GM12878 (cell line): ENCODE data around the gene KTN1. TPM values are rescaled to one million over a fixed set of nuclear protein-coding genes. Genes with fewer than 3 reads are reported as not detected.

Experiments
- BRCA1 ChIP-seq: IDR thresholded peaks from 2 replicates; pipeline ENCODE4 v1.6.1; 2011; ENCODE audit warnings: low read depth, low read length, improper control_type of control experiment
- CUX1 ChIP-seq: IDR thresholded peaks from 2 replicates; pipeline ENCODE4 v1.6.1; 2012; ENCODE audit warnings: improper control_type of control experiment, low read depth, low read length; ENCODE audit not compliant: insufficient replicate concordance
- LARP7 ChIP-seq: fragments of 450-650 bp; IDR thresholded peaks from 2 replicates; pipeline ENCODE4 v1.6.1; 2017; ENCODE audit warnings: mild to moderate bottlenecking
- MAX ChIP-seq: IDR thresholded peaks from 2 replicates; pipeline ENCODE4 v1.6.1; 2012; ENCODE audit warnings: low read depth, low read length, improper control_type of control experiment
- MEF2A ChIP-seq: IDR thresholded peaks from 2 replicates; pipeline ENCODE4 v1.6.1; 2011; ENCODE audit warnings: low read depth, mild to moderate bottlenecking, low read length, moderate library complexity; ENCODE audit not compliant: insufficient read depth
- MYC ChIP-seq: IDR thresholded peaks from 2 replicates; pipeline ENCODE4 v1.6.1; 2011; ENCODE audit warnings: mild to moderate bottlenecking, low read length, moderate library complexity, inconsistent platforms; ENCODE audit not compliant: insufficient read depth, insufficient replicate concordance, insufficient read length, severe bottlenecking
- POU2F2 ChIP-seq: IDR thresholded peaks from 3 replicates; pipeline ENCODE4 v1.6.1; 2011; ENCODE audit warnings: low read depth, mild to moderate bottlenecking, low read length, borderline replicate concordance
- RELA ChIP-seq: fragments of 450-650 bp; IDR thresholded peaks from 2 replicates; pipeline ENCODE4 v1.8.0; 2014; ENCODE audit warnings: borderline replicate concordance; ENCODE audit not compliant: partially characterized antibody
- SREBF2 ChIP-seq: IDR thresholded peaks from 2 replicates; pipeline ENCODE4 v1.6.1; 2012; ENCODE audit warnings: mild to moderate bottlenecking, low read length
- STAT3 ChIP-seq: IDR thresholded peaks from 2 replicates; pipeline ENCODE4 v1.6.1; 2011; ENCODE audit warnings: low read depth, low read length, improper control_type of control experiment
- polyA plus RNA-seq, 11 experiments: library from polyadenylated mRNA; depleted of rRNA in 4 of 11; unstranded in 6 of 11; stranded (reverse) in 5 of 11; fragments of >200 nt; fragmentation: Nextera tagmentation in 4 of 11; fragmentation: Illumina TruSeq in 1 of 11; extraction: Ambion mirVana in 4 of 11; extraction: Trizol in 1 of 11; gene quantifications; 1 replicate in 1 of 11; 2 replicates in 10 of 11; pipeline versions ENCODE4 v1.2.1 to v1.2.3, GENCODE V29; 2011 to 2016; ENCODE audit warnings: inconsistent platforms in 2 of 11, missing spikeins in 2 of 11, low read depth in 1 of 11
- total RNA-seq, 4 experiments: library from RNA; depleted of rRNA in 3 of 4; stranded (reverse); fragments of >200 nt in 3 of 4; fragmentation: Illumina TruSeq in 1 of 4; extraction: Trizol in 1 of 4; gene quantifications; 2 replicates each; pipeline versions ENCODE4 v1.2.1 to v1.2.3, GENCODE V29; 2013 to 2021

KTN1 gene
- total and polyA plus RNA-seq, 10 of the 15 experiments (the other 5 are each of a cell fraction or from before 2014, with no cell fraction given) = 50.6 to 154 (median 84.2) TPM

GRCh38 chr14:55556929-55557623 is 22.9 kb upstream of the KTN1 start (continued):
- TF ChIP-seq CUX1 (no peak), POU2F2 (no peak), RELA (no peak), SREBF2 (no peak), STAT3 (no peak), BRCA1 (no peak), MEF2A (no peak), LARP7 (no peak), MYC (no peak), MAX (no peak)
